C4-2B (cell line): ENCODE results near the gene CRAT.

ENCODE experiments used
- CTCF ChIP-seq: fragments of 450-650 bp; conservative IDR thresholded peaks from 2 replicates; pipeline ENCODE4 v1.5.1; 2017; ENCODE audit warnings: mild to moderate bottlenecking
- ZFX ChIP-seq: fragments of 450-650 bp; IDR thresholded peaks from 2 replicates; pipeline ENCODE4 v1.6.1; 2017

GRCh38 chr9:129104051-129104450 lies 6.5 kb downstream of the CRAT start:
- no peak for TF ChIP-seq CTCF
- TF ChIP-seq ZFX: no peak
